Middle frontal gyrus (tissue), 1 donor: Measurements from ENCODE around the gene IL22RA2.
"Not testable (repeated sequence)": the region's sequence is repeated elsewhere in the genome, so short reads cannot be mapped to it uniquely, and the experiment has no call there.

Experiments
- DNase-seq: peaks from one replicate; pipeline ENCODE4 v3.0.0-alpha.2; 2015; ENCODE audit warnings: low spot score; ENCODE audit errors: extremely low spot score

IL22RA2 gene

GRCh38 chr6:137173501-137173900 is at the start of gene IL22RA2:
Gene IL22RA2 (minus strand): TSS chr6:137173644. CDS start chr6:137161749, 11,895 bp downstream.
- DNase-seq, result no peak

GRCh38 chr6:137222381-137222780 is 48.9 kb upstream of the IL22RA2 start:
- DNase-seq, result no peak

GRCh38 chr6:137219664-137220252 is 46.3 kb upstream of the IL22RA2 start:
- no peak for DNase-seq

- DNase-seq, result peak; percentile 89
Measured at GRCh38 chr6:137218917-137219663, 45.6 kb upstream of the IL22RA2 start, which contains the start of gene IFNGR1. Gene IFNGR1 (minus strand): TSS chr6:137219385. CDS start chr6:137219327, 58 bp downstream.

GRCh38 chr6:137218473-137218916 is 45.1 kb upstream of the IL22RA2 start:
- DNase-seq, result no peak

- no peak for DNase-seq
Measured at GRCh38 chr6:137217801-137218472, 44.5 kb upstream of the IL22RA2 start.

GRCh38 chr6:137216875-137217553 is 43.6 kb upstream of the IL22RA2 start:
- DNase-seq, result no peak

- DNase-seq, result no peak
Measured at GRCh38 chr6:137216106-137216505, 42.7 kb upstream of the IL22RA2 start.

- not testable (repeated sequence) for DNase-seq
Measured at GRCh38 chr6:137215630-137216029, 42.2 kb upstream of the IL22RA2 start.

- DNase-seq, result no peak
Measured at GRCh38 chr6:137214931-137215330, 41.5 kb upstream of the IL22RA2 start.

- DNase-seq, result no peak
Measured at GRCh38 chr6:137213813-137214212, 40.4 kb upstream of the IL22RA2 start.

GRCh38 chr6:137213331-137213740 is 39.9 kb upstream of the IL22RA2 start:
- no peak for DNase-seq

- DNase-seq, result no peak
Measured at GRCh38 chr6:137211910-137212309, 38.5 kb upstream of the IL22RA2 start.

- DNase-seq, result no peak
Measured at GRCh38 chr6:137210903-137211302, 37.5 kb upstream of the IL22RA2 start.

- no peak for DNase-seq
Measured at GRCh38 chr6:137208279-137208678, 34.8 kb upstream of the IL22RA2 start.

- not testable (repeated sequence) for DNase-seq
Measured at GRCh38 chr6:137207457-137207856, 34.0 kb upstream of the IL22RA2 start.

- no peak for DNase-seq
Measured at GRCh38 chr6:137206577-137206976, 33.1 kb upstream of the IL22RA2 start.

GRCh38 chr6:137203256-137203655 is 29.8 kb upstream of the IL22RA2 start:
- DNase-seq, result no peak

GRCh38 chr6:137202078-137202477 is 28.6 kb upstream of the IL22RA2 start:
- DNase-seq, result peak; percentile 33

GRCh38 chr6:137201006-137201405 is 27.6 kb upstream of the IL22RA2 start:
- no peak for DNase-seq

GRCh38 chr6:137200288-137200687 is 26.8 kb upstream of the IL22RA2 start:
- DNase-seq, result no peak
